ENCODE data around the gene CYP4X1.
"Not testable (repeated sequence)": the region's sequence is repeated elsewhere in the genome, so short reads cannot be mapped to it uniquely, and the experiment has no call there.

Gene CYP4X1

DNA sequence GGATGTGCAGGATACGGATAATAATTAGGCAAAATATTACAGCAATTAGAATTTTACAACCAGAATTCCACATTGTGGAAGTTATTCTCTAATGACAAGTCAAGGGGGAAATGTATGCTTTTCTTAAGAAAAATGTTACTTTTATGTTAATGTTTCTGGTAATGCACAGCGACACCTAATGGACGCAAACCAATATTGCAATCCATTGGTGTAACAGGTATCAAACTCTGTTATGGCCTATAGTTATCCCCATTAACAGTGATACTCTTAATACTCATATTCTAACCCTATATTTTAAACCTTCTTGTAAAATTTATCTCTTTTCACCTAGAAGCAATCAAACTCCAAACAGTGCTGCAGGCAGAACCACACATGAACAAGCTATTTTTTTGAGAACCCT is 65.9 kb downstream of the CYP4X1 start:
- peak; percentile 29 for DNase-seq

DNA sequence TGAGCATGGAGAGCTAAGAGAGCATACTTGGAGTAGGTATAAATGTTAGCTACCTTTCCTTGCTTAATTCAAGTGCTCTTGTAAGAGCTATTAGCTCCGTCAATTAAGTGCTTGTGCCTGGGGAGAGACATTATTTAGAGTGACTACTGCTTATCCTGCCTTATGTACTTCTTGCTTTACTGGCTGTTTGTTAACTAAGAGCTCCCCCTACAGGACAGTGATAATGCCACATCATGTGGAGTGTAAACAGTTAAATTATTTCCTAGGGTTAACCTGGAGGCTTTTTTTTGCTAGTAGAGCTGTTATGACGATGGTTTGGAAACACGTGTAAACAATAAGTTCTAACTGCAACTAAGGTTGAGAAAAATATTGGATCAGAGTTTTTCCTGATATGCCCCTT is 68.0 kb downstream of the CYP4X1 start:
- not testable (repeated sequence) for DNase-seq

Measured in fibroblast of skin of scalp (primary cell).